GM21825 (cell line): ENCODE results near the gene HMGN4.

ENCODE experiments used
- ATAC-seq: cut with Tn5 transposase; IDR thresholded peaks from one replicate; pipeline ENCODE4 v1.9.1; 2021; ENCODE audit warnings: mild to moderate bottlenecking, moderate library complexity; ENCODE audit not compliant: unreplicated experiment

HMGN4 gene

GRCh38 chr6:26550250-26550993, 12.3 kb downstream of the HMGN4 start:
- ATAC-seq: no peak

- no peak for ATAC-seq
Observed at GRCh38 chr6:26552205-26552604, 14.0 kb downstream of the HMGN4 start.

DNA sequence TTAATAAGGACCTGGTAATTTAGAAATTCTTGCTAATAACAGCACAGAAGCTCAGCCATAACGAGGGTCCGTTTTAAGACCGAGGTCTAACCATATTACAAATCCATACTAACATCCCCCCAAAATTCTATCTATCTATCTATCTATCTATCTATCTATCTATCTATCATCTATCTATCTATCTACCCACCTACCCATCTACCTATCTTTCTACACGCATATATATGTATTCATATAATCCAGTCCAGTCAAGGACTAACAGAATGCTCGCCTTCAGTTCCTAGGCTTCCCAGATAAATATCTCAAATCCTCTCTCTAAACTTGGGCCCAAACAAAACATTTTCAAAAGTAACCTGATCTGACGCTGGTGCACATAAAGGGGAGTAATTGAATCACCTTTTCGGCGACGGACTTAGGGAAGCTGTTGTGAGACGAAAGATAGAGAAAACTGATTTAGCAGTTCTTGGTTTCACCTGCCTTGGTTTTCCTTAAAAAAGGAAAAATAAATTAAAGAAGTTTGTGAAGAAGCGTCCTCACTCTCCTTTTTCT, 14.5 kb downstream of the HMGN4 start:
- no peak for ATAC-seq

DNA sequence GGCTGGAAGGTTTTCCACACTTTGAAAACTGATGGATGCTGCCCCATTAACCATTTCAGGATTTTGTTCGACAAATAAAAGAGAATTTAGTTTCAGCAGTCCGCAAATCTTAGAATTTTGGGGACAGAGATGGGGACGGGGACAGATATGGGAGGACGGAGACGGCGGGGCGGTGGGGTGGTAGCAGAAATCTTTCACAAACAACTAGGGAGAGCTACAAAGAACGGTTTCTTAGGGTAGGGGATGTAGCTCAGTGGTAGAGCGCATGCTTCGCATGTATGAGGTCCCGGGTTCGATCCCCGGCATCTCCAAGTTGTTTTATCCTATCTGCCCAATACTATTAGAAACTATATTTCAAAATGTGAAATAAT, 15.1 kb downstream of the HMGN4 start:
- peak; percentile 43 for ATAC-seq

- ATAC-seq: peak; percentile 40
Observed at GRCh38 chr6:26553635-26554446, 15.7 kb downstream of the HMGN4 start.

GRCh38 chr6:26554447-26554696, 16.2 kb downstream of the HMGN4 start:
- no peak for ATAC-seq

DNA sequence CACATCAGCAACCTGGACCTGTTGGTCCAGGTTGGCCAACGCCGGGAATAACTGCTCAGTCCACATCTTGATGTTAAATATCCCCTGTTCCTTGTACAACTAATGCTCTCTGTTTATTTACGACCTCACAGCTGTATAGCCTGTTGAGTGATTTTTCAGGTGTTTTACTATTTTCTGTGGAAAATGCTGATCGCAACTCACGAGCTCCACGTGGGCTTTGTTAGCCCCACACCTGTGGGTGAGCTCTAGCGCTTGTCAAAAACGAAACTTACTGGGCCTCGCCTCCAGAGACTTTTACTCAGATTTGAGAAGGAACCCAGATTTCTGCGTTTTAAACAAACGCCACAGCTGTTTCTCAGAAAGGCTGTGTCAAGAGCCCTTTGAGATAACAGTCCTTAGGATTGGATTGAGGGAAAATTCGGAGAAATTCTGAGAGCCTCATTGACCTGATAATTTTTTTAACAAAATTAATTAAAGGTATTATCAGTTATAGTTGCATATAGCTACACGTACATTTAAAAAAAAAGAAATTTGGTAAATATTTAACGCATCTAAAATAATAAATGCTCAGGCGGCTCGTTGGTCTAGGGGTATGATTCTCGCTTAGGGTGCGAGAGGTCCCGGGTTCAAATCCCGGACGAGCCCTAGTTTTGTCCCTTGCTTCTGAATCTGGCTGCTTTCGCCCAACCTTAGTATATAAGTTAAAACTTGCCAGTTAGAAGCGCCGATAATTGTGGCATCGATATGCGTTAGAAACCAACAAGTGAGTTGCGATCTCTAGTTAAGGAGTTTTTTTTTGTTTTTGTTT, 16.7 kb downstream of the HMGN4 start:
- no peak for ATAC-seq

GRCh38 chr6:26555505-26556262, 17.5 kb downstream of the HMGN4 start:
- ATAC-seq: no peak

GRCh38 chr6:26556263-26557070, 18.3 kb downstream of the HMGN4 start:
- no peak for ATAC-seq

GRCh38 chr6:26561533-26562466, 23.6 kb downstream of the HMGN4 start:
- ATAC-seq: no peak

DNA sequence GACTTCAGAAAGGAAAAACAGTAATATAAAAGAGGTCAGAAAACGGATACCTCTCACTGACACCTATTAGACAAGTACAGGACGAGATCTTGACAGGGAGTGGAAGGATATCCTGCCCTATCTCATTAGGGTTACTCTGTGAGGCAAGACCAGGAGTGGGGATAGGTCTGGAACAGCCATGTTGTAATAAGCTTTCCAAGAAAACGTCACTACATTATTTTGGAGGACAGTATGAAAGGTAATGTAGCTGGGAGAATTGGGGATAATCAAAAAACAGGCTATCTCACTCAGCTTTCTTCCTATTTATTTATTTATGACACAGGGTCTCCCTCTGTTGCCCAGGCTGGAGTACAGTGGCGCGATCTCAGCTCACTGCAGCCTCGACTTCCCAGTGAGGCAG, 25.3 kb downstream of the HMGN4 start:
- ATAC-seq: no peak

DNA sequence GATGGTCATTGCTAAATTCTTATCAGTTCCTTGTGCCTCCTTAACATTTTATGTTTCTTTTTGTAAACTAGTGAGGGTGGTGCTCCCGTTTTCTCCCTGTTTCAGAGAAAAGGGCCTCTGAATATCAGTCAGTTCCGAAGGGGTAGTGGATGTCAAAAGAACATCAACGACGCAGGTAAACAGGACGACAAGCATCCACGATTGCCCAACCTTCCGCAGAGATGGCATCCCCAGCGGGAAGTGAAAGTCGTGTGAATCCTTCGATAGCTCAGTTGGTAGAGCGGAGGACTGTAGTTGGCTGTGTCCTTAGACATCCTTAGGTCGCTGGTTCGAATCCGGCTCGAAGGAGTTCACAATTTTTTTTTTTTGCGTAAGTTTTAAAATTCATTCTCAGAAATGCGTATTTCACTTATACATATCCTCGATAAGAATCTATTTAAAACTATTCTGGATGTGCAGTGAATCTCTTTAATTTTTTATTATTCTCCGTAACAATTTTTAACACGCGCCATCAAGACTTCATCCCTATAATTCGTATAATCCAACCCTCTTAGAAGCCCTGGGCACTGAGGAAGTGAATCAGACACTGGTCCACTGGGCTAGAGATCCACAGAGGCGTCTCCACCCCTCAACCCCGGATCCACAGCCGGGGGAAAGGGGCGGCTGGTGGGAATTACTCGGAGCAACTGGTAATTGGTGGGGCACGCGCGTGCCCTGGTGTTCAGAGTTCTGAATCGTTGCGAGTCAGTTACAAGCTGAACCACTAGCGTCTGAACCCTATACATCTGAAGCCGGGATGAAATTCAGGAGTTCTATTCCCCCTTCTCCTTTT, 30.7 kb downstream of the HMGN4 start:
- peak; percentile 66 for ATAC-seq

DNA sequence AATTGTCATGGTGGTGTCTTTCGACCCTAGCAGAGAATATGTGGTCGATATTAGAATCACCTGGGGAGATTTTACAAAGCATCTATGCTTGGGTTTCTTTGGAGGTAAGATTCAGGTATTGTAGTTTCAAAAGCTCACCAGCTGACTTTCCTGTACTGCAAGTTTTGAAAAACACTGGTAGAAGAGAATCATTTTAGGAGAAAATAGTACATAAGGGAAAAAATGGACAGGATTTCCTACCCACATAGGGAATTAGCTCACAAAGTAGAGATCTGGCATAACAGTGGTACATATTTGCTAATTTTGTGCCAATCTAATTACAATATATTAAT, 31.2 kb downstream of the HMGN4 start:
- no peak for ATAC-seq

DNA sequence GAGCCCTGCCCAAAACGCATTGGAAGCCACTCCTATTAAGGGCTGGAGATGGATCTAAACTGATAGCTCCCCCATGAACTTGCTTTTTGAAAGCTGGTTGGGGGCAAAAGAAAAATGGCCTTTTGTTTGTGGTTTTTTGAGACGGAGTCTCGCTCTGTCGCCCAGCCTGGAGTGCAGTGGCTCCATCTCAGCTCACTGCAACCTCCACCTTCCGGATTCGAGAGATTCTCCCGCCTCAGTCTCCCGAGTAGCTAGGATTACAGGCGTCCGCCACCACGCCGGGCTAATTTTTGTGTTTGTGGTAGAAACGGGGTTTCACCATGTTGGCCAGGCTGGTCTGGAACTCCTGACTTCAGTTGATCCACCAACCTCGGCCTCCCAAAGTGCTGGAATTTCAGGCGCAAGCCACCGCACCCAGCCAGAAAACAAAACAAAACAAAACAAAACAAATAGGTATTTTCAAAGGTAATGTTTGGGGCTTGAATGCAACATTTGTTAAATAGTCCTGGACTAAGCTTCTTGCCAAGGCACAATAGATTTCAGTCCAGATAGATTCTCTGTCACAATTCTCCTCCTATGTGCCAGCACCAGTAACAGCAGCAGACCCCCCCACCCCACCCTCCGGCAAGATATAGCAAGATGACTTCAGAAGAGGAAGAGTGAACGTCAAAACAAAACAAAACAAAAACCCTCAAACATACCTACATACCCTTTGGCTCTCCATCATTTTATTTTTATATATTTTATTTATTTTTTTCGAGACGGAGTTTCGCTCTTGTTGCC, 32.1 kb downstream of the HMGN4 start:
- ATAC-seq: no peak

GRCh38 chr6:26571592-26572296, 33.6 kb downstream of the HMGN4 start:
- ATAC-seq: no peak

GRCh38 chr6:26575494-26575939, 37.4 kb downstream of the HMGN4 start:
- no peak for ATAC-seq

- ATAC-seq: no peak
Observed at GRCh38 chr6:26576407-26576843, 38.3 kb downstream of the HMGN4 start.
